GM21526 (cell line): ENCODE measurements around the gene SH3PXD2B.
A peak's percentile ranks its signal among the peaks of the same experiment; 100 is the strongest.
"Not testable (repeated sequence)": the region's sequence is repeated elsewhere in the genome, so short reads cannot be mapped to it uniquely, and the experiment has no call there.

Experiments used
- ATAC-seq: cut with Tn5 transposase; IDR thresholded peaks from one replicate; pipeline ENCODE4 v1.9.1; 2021; ENCODE audit warnings: moderate library complexity; ENCODE audit not compliant: unreplicated experiment, low FRiP score

The SH3PXD2B gene

DNA sequence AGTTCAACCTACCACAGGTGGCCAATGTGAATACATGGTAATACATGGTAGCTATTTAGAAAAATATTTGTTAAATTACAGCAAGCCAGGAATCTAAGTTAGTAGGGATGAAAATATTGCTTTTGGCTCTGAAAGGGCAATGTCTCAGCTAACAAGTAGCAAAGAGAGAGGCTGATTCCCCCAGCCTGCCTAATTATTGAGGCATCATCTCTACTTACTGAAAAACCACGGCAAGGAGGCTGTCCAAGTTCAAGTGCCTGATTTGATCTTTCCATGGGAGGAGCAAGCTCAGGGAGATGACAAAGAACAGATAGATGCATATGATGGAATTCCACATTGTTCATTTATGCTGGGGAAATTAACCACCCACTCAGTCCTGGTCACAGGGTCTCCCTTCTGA is 142.0 kb downstream of the SH3PXD2B start:
- ATAC-seq = no peak

DNA sequence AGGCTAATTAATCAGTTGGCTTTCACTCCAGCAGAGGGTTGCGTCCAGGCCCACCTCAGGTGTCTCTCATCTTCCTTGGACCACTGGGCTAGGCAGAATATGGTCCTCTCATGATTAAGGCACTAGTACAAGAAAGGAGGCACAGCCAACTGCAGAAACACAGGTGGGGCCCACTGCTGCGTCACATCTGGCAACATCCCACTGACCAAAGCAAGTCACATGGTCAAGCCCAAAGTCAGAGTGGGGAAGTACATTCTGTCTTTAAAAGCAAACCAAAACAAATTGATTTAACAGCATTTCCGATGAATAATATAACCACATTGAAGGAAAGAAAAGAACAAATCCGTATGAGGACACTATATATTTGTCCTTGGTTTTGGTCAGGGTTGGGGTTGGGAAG is 142.7 kb downstream of the SH3PXD2B start:
- no peak for ATAC-seq

DNA sequence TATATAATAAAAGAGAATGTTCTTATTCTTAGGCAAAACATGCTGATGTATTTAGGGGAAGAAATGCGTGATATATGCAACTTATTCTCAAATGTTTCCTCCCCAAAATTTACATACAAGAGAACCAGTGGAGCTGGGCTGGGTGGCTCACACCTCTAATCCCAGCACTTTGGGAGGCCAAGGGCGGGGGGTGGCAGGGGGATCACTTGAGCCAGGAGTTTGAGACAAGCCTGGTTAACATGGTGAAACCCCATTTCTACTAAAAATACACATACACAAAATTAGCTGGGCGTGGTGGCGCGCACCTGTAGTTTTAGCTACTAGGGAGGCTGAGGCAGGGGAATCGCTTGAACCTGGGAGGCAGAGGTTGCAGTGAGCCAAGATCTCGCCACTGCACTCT is 143.3 kb downstream of the SH3PXD2B start:
- ATAC-seq = no peak

DNA sequence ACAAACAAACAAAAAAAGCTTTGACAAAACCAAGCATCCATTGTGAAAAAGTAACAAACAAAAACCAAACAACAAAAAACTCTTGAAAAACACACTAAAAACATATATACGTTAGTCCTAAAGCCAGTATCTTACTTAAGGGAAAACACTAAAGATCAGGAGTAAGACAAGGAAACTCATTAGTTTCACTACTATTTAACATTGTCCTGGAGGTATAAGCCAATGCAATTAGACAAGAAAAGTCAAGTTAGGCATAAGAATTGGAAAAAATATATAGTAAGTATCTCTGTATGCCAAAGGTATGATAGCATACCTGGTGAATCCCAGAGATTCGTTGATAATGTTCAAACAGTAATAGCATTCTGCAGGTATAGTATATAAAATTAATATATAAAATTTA is 148.9 kb downstream of the SH3PXD2B start:
- no peak for ATAC-seq

DNA sequence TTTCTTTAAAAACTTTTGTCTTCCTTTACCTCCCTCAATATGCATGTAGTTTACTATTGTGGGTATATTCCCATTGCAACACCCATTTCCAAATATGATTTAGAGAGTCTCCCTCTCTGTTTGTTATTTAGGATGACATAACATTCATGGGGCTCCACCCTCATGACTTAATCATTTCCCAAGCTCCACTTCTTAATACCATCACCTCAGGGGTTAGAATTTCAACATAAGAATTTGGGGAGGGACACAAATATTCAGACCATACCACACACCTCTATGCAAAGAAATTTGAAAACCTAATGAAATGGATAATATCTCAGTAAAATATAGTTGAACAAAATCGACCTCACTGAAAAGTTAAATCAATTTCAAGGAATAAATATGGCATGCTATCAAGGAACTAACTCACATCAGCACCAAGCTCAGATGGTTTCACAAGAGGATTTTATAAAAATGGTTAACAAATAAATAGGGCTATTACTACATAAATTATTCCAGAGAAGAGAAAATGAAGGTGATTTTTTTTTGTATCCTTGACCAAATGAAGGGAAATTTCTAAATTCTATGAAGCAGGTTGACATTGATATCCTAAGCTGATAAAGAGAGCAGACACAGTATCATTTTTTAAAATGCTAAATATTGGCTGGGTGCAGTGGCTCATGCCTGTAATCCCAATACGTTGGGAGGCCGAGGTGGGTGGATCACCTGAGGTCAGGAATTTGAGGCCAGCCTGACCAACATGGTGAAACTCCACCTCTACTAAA is 150.6 kb downstream of the SH3PXD2B start:
- no peak for ATAC-seq

DNA sequence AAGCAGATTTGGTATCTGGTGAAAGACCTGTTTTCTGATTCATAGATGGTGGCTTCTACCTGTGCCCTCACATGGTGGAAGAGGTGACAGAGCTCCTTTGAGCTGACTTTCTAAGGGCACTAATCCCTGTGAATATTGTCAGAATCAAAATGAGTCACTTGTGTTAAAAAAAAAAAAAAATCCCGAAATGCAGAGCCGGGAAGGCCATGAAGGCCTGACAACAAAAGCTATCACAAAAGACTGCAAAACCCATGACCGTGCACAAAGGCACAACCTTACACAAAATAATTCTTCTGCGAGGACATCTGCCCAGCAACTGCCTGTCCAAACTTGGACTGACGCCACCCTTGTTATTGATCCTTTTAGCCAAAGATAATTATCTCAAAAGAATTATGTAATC is 151.2 kb downstream of the SH3PXD2B start:
- ATAC-seq = no peak

DNA sequence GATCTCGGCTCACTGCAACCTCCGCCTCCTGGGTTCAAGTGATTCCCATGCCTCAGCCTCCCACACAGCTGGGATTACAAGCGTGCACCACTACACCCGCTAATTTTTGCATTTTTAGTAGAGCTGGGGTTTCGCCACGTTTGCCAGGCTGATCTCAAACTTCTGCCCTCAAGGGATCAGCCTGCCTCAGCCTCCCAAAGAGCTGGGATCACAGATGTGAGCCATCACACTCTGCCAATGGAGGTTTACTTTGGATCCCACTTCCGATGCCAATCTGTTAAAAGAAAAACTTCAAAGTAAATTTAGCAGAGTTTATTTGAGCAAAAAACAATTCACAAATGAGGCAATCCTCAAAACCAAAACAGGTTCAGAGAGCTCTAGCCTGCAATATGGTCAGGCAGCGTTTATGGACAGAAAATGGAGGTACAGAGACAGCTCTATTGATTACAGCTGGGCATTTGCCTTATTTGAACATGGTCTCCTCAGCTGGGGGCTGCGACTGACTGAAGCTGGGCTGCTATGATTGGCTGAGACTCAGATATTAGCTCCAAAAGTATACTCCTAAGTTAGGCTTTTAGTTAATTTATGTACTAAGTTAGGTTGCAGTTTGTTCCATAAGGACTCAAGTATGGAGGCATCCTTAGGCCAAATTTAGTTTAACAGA is 152.1 kb downstream of the SH3PXD2B start:
- ATAC-seq = no peak

DNA sequence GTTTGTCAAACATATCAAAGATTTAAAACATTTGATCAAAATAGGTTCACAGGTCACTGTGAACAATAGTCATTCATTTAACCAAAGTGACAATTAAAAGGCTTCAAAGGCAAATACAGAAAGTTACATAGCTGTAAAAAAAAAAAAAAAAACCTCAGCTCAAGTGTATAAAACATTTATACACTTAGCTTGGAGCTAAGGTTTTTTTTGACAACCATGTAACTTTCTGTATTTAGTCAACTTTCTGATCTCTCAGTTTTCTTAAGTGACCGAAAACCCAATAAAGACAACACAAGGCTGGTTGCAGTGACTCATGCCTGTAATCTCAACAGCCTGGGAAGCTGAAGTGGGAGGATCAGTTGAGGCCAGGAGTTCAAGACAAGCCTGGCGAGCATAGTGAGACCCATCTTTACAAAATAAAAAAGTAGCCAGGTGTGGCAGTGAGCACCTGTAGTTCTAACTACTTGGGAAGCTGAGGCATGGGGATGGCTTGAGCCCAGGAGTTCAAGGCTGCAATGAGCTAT is 154.3 kb downstream of the SH3PXD2B start:
- ATAC-seq = no peak

DNA sequence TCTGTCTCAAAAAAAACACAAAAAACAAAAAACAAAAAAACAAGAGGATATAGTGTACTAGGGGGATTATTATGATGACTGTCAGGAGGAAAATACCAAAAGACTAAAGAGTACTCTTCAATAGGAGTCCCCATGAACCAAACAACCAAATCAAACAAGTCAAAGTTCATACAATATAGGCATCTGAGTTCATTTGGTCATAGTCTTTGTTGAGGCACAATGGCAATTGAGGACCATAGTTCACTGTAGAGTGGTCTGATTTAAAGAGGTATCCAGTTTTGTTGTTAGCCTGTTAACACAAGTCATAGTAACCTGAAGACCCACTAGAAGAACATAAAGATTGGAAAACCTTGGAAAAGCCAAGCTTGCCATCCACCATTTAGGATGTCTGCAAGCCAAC is 159.5 kb downstream of the SH3PXD2B start:
- no peak for ATAC-seq

DNA sequence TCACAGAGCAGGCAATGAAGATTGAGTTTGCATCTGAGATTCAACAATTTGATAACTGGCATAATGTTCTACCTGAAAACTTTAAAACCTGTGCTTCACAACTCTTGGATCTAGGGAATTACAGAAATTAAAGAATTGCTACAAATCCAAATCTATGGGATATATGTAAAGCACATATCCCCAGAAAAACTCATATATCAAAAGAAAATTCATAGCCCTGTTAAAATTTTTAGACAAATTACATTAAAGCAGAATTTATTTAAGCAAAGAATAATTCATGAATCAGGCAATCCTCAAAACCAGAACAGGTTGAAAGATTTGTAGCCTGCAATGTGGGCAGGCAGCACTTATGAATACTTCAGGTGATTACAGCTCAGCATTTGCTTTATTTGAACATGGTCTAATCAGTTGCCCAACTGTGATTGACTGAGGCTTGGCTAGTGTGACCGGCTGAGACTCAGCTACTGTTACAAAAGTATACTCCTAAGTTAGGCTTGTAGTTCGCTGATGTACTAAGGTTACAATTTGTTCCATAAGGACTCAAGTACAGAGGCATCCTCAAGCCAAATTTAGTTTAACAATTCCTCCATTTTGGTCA is 160.5 kb downstream of the SH3PXD2B start:
- no peak for ATAC-seq

DNA sequence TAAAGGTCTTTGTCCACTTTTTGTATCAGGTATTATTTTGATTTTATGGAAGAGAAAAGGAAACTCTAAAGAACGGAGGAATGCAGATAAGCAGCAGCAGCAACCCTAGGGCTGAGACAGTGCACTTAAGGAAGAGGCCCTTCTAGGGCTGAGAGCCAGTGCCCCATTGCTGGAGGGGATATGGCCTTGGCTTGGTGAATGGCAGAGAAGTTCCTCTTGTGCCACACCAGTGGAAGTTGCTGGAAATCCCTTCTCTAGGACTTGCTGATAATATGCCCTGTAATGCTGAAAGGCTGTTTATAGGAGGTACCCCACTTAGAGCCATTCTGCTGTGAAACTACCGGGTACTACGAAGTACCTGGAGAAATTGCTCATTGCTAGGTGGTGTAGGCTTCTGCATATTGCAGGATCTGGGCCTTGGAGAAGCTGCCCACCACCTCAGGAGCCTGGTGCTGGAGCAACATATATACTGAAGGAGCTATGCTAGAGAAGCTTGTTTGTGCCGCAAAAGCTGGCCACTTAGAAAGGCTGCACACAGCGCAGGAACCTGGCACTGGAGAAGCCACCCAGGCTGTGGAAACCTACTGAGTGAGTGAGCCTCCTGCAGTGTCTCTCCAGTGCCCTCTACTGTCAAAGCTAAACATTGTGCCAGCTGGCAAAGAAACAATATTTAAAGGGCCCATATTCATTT is 161.1 kb downstream of the SH3PXD2B start:
- peak; percentile 89 for ATAC-seq

DNA sequence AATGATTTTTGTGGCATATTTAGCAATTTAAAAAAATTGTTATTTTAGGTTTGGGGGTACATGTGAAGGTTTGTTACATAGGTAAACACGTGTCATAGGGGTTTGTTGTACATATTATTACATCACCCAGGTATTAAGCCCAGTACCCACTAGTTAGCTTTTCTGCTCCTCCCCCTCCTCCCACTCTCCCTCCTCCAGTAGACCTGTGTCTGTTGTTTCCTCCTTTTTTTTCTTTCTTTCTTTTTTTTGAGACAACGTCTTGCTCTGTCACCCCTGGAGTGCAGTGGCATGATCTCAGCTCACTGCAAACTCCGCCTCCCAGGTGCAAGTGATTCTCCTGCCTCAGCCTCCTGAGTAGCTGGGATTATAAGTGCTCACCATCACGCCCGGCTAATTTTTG is 162.5 kb downstream of the SH3PXD2B start:
- ATAC-seq = not testable (repeated sequence)

DNA sequence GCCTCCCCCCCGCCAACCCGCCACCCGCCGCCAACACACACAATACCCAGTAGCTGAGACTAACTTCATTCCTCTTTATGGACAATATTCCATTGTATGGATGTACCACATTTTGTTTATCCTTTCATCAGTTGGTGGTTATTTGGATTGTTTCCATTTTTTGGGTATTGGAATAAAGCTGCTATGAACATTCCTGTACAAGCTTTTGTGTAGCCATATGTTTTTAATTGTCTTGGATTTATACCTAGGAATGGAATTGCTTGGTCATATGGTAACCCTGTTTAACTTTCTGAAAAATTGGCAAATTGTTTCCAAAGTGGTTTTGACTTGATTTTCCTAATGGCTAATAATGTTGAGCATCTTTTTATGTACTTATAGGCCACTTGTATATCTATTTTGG is 165.9 kb downstream of the SH3PXD2B start:
- ATAC-seq = no peak

DNA sequence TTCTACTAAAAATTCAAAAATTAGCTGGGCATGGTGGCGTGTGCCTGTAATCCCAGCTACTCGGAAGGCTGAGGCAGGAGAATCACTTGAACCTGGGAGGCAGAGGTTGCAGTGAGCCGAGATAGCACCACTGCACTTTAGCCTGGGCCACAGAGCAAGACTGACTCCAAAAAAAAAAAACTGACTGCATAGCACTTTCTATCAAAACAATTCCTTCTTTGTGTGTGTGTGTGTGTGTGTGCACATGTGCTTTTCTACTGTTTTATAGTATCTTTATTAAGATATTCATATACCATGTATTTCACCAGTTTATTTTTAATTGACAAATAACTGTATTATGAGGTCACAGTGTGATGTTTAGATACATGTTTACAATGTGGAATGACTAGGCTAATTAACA is 167.2 kb downstream of the SH3PXD2B start:
- ATAC-seq = not testable (repeated sequence)

DNA sequence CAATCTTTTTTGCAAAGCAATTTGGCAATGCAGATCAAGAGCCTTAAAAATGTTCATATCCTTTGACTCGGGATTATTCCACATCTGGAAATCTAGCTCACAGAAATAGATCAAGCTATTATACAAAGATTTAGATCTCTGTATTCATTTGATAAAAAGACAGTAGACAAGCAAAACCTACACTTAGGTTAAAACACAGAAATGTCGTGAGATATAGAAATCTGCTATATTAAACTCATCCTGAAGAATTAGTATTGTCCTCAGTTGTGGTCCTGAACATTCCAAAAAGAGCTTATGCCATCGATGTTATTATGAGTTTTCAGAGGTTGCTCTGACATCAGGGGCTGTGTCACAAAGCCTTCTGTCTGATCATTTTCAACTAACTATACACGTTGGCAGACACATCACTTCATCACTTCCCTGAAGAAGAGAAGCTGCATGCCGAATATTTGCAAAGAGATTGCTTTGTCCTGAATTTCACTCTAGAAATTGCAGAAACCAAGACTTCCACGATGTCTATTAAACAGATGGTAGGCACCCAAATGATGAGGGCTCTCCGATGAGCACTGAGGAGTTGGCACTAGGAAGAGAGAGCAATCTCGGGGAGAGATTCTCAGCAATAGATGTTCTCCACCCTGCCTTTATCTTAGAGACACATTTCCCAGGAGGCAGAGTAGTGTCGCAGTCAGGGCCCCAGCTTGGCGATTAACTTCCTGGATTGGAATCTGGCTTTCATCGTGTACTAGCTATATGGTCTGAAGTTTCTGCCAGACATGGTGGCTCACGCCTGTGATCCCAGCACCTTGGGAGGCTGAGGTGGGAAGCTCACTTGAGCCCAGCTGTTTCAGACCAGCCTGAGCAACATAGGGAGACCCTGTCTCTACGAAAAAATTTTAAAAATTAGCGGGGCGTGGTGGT is 168.8 kb downstream of the SH3PXD2B start:
- no peak for ATAC-seq

DNA sequence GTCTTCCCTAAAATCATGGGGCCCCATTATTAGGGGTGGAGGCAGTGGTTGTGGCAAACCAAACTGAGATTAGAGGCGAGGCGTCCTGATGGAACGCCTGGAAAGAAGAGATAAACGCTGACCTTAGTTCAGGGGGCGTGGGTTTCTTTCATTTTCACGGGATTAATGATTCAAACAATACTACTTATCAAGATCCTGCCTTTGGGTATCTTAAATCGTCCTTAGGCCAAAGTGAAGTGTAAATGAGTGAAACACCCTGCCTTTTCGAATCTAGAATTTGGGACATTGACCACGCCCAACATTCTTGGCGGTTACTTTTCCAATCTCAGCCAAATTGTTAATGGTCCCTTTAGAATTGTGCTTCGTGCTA is 169.7 kb downstream of the SH3PXD2B start:
- ATAC-seq = no peak

DNA sequence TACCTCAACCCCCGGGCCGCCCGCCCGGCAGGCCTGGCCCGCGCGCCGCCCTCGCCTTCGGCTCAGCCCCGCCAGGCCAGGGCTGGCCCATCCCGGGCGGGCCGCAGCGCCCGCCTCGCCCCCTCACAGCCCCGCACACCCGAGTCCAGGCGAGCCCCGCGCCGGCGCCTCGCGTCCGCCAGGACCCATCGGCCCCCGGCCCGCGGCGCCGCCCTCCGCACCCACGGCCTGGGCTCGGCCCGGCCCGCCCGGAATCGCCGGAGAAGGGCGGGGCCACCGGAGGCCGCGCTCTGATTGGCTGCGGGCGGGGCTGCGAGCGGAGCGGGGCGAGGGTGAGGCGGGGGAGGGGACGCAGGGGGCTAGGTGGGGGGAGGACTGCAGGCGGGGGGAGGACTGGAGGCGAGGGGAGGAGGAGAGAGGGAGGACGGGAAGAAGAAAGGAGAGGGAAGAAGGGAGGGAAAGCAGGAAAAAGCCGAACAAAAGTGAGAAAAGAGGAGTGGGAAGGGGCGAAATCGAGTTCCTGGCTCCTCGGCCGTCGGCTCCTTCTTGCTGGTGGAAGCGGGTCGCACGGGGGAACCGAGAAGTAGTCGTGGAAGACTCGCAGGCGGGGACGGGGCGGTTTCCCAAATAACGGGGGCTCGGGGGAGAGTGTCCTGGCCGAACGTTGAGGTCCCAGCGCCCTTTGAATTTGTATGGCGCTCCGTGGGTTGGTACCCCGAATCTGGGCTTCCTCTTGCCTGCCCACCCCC is 170.3 kb downstream of the SH3PXD2B start:
- ATAC-seq = peak; percentile 76

DNA sequence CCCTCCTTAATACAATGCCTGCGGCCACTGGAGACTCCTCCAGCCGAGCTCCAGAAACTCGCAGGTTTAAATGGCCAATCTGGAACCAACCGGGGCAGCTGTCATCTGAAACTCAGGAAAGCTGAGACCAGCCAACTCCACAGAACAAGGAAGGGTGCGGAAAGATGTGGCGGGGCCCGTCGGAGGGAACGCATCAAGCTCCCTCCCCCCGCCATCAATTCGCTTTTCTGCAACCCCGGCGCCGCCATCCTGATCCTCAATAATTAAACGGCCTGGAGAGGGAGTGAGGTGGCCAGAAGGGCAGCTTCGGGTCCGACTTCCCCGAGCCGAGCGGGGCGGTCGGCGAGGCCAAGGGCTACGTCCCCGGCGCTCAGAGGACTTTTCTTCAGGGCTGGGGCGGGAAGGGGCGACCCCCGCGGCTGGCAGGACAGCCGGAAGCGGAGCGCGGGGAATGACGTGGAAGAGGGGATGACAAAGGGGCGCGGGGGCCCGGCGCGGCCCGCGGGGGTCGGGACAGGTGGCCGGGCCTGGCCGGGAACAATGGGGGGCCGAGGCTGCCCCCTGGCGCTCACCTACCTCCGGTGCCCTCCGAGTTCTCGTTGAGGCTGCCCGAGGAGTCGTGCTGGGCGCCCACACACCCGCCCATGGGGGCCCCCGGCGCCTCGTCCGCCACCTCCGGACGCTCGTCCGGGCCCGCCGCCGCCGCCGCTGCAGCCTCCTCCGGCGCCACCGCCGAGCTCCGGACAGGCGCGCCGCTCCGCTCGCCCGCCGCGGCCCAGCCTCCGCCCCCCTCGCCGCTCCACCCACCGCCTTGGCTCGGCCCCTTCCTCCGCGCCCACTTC is 171.1 kb downstream of the SH3PXD2B start, which contains the start of gene UBTD2:
Gene UBTD2, minus strand, starts transcription at position 745 of the 842 bp plus-strand sequence. Its CDS starts 99 bp downstream, at position 646.
- ATAC-seq = peak; percentile 88
